GM23338 (cell line): Measurements from ENCODE around the gene CAMSAP2. TPM values are rescaled to one million over a fixed set of nuclear protein-coding genes. Genes with fewer than 3 reads are reported as not detected.
A peak's percentile ranks its signal among the peaks of the same experiment; 100 is the strongest.

ENCODE experiments used
- ATAC-seq: fragments of 200-7000 bp; cut with Tn5 transposase; 3 replicates; pipeline ENCODE4 v1.9.1; 2020
- DNase-seq: peaks from one replicate; pipeline ENCODE4 v3.0.0-alpha.2; 2015; ENCODE audit warnings: low spot score
- H2AFZ ChIP-seq: fragments of 200-600 bp; sonication (generic); 2 replicates; pipeline ENCODE4 v1.8.0; 2016; ENCODE audit warnings: antibody characterized with exemption, mild to moderate bottlenecking, moderate library complexity
- H3F3A ChIP-seq: fragments of 200-600 bp; sonication (generic); replicated peaks from 2 replicates; pipeline ENCODE4 v1.8.0; 2017; ENCODE audit warnings: antibody characterized with exemption, mixed run types, low read depth
- H3K27ac ChIP-seq: fragments of 200-600 bp; sonication (generic); 2 replicates; pipeline ENCODE4 v1.6.1; 2016; ENCODE audit warnings: low read depth
- H3K27me3 ChIP-seq: fragments of 200-600 bp; sonication (generic); 2 replicates; pipeline ENCODE4 v1.8.0; 2016; ENCODE audit warnings: mild to moderate bottlenecking, mixed run types, moderate library complexity; ENCODE audit not compliant: insufficient read depth
- H3K36me3 ChIP-seq: fragments of 200-600 bp; sonication (generic); 2 replicates; pipeline ENCODE4 v1.8.0; 2016; ENCODE audit warnings: mild to moderate bottlenecking; ENCODE audit not compliant: insufficient read depth
- H3K4me1 ChIP-seq: fragments of 200-600 bp; sonication (generic); 2 replicates; pipeline ENCODE4 v1.8.0; 2016; ENCODE audit warnings: mild to moderate bottlenecking, moderate library complexity; ENCODE audit not compliant: insufficient read depth
- H3K4me2 ChIP-seq: fragments of 200-600 bp; sonication (generic); 2 replicates; pipeline ENCODE4 v1.7.1; 2017; ENCODE audit warnings: mixed run types
- H3K4me3 ChIP-seq: fragments of 200-600 bp; sonication (generic); 2 replicates; pipeline ENCODE4 v1.6.1; 2016; ENCODE audit warnings: mixed run types
- H3K79me2 ChIP-seq: fragments of 200-600 bp; sonication (generic); replicated peaks from 2 replicates; pipeline ENCODE4 v1.8.0; 2017; ENCODE audit warnings: mild to moderate bottlenecking; ENCODE audit not compliant: insufficient read depth
- H3K9me2 ChIP-seq: fragments of 200-600 bp; sonication (generic); 2 replicates; pipeline ENCODE4 v1.8.0; 2017; ENCODE audit not compliant: insufficient read depth
- H4K20me1 ChIP-seq: fragments of 200-600 bp; sonication (generic); replicated peaks from 2 replicates; pipeline ENCODE4 v1.8.0; 2017; ENCODE audit warnings: mild to moderate bottlenecking; ENCODE audit not compliant: insufficient read depth
- H3K27ac Mint-ChIP-seq: 2 replicates; pipeline ENCODE4 v1.8.0; 2020; ENCODE audit warnings: inconsistent platforms, mild to moderate bottlenecking, moderate library complexity, mixed read lengths
- H3K27me3 Mint-ChIP-seq: 3 replicates; pipeline ENCODE4 v1.8.0; 2022; ENCODE audit warnings: low read depth, mild to moderate bottlenecking, moderate library complexity, mixed read lengths, inconsistent platforms; ENCODE audit not compliant: insufficient read depth, poor library complexity
- H3K36me3 Mint-ChIP-seq: 3 replicates; pipeline ENCODE4 v1.8.0; 2021; ENCODE audit warnings: low read depth, mild to moderate bottlenecking, inconsistent platforms, moderate library complexity, mixed read lengths
- H3K4me1 Mint-ChIP-seq: 3 replicates; pipeline ENCODE4 v1.8.0; 2020; ENCODE audit warnings: mild to moderate bottlenecking, inconsistent platforms, mixed read lengths
- H3K4me3 Mint-ChIP-seq: 3 replicates; pipeline ENCODE4 v1.8.0; 2021; ENCODE audit warnings: moderate library complexity, mild to moderate bottlenecking, inconsistent platforms, mixed read lengths
- H3K9me3 Mint-ChIP-seq: 3 replicates; pipeline ENCODE4 v1.8.0; 2020; ENCODE audit warnings: moderate library complexity, mild to moderate bottlenecking, inconsistent platforms, mixed read lengths
- CREB1 ChIP-seq: fragments of 250-450 bp; sonication (Bioruptor Pico); IDR thresholded peaks from 2 replicates; pipeline ENCODE4 v1.5.0; 2020; ENCODE audit warnings: low read depth, mild to moderate bottlenecking, moderate library complexity
- CTCF ChIP-seq, 2 experiments: fragments of 200-600 bp in 1 of 2; sonication (generic) in 1 of 2; conservative IDR thresholded peaks; 2 replicates each; pipeline versions ENCODE4 v1.5.1 to v1.6.1; 2016 to 2017; ENCODE audit warnings: antibody characterized with exemption in 2 of 2, low read depth in 2 of 2, mild to moderate bottlenecking in 2 of 2, moderate library complexity in 1 of 2
- EZH2 ChIP-seq: fragments of 200-600 bp; sonication (generic); IDR thresholded peaks from one replicate; pipeline ENCODE4 v1.8.0; 2017; ENCODE audit warnings: antibody characterized with exemption, mild to moderate bottlenecking, low read depth; ENCODE audit not compliant: unreplicated experiment
- EZH2phosphoT487 ChIP-seq: fragments of 200-600 bp; sonication (generic); IDR thresholded peaks from one replicate; pipeline ENCODE4 v1.8.1; 2018; ENCODE audit warnings: antibody characterized with exemption; ENCODE audit not compliant: unreplicated experiment
- NANOG ChIP-seq: IDR thresholded peaks from 2 replicates; pipeline ENCODE4 v1.6.1; 2016; ENCODE audit warnings: antibody characterized with exemption, borderline replicate concordance
- POLR2AphosphoS5 ChIP-seq: IDR thresholded peaks from 2 replicates; pipeline ENCODE4 v1.6.1; 2016; ENCODE audit warnings: antibody characterized with exemption, low read depth
- REST ChIP-seq: IDR thresholded peaks from one replicate; pipeline ENCODE4 v1.6.1; 2018; ENCODE audit warnings: antibody characterized with exemption; ENCODE audit not compliant: unreplicated experiment
- STAT1 ChIP-seq: IDR thresholded peaks from one replicate; pipeline ENCODE4 v1.6.1; 2016; ENCODE audit warnings: antibody characterized with exemption; ENCODE audit not compliant: unreplicated experiment
- ZNF114 ChIP-seq: fragments of 250-450 bp; sonication (Bioruptor Pico); IDR thresholded peaks from 2 replicates; pipeline ENCODE4 v1.5.0; 2020; ENCODE audit warnings: mild to moderate bottlenecking, moderate library complexity
- ZNF331 ChIP-seq: fragments of 250-450 bp; sonication (Bioruptor Pico); IDR thresholded peaks from 2 replicates; pipeline ENCODE4 v1.5.0; 2020; ENCODE audit warnings: low read depth, mild to moderate bottlenecking, moderate library complexity
- ZNF462 ChIP-seq: fragments of 250-450 bp; sonication (Bioruptor Pico); IDR thresholded peaks from 2 replicates; pipeline ENCODE4 v1.5.0; 2020; ENCODE audit warnings: mild to moderate bottlenecking, moderate library complexity
- polyA plus RNA-seq: library from polyadenylated mRNA; unstranded; fragments of >200 nt; fragmentation: Nextera tagmentation; extraction: Ambion mirVana; gene quantifications from 2 replicates; pipeline ENCODE4 v1.2.1, GENCODE V29; 2016
- total RNA-seq: library from RNA; depleted of rRNA; stranded (reverse); fragments of >200 nt; shearing (Covaris generic); gene quantifications from 2 replicates; pipeline ENCODE4 v1.2.3, GENCODE V29; 2014

Gene CAMSAP2
- total and polyA plus RNA-seq, 2 experiments from 2014 or later = 9.1 to 21.3 TPM

- H3K36me3 ChIP-seq = no peaks in the 10 kb centered on the region
- peaks cover 9% of the 10 kb centered on the region for H3K27me3 Mint-ChIP-seq
- H3K4me2 ChIP-seq = no peak overlapping the region
- no peak overlapping the region for H3K27ac Mint-ChIP-seq
- H2AFZ ChIP-seq = peak overlapping the region; percentile 90
- peak overlapping the region; percentile 7; the same call in 1 of the 2 replicates for H3K4me3 ChIP-seq
- no peaks in the 10 kb centered on the region for H3K79me2 ChIP-seq
- peaks cover 18% of the 10 kb centered on the region; the same call in 1 of the 2 replicates for H3K27me3 ChIP-seq
- H3K36me3 Mint-ChIP-seq = no peaks in the 10 kb centered on the region; the same call in 2 of the 3 replicates
- no peak for TF ChIP-seq ZNF462 (CRISPR knock-in tag)
- TF ChIP-seq STAT1 = no peak
- TF ChIP-seq NANOG = no peak
- TF ChIP-seq EZH2 = no peak
- TF ChIP-seq CREB1 (CRISPR knock-in tag) = no peak
- TF ChIP-seq ZNF114 (CRISPR knock-in tag) = no peak
- no peak for TF ChIP-seq ZNF331 (CRISPR knock-in tag)
- no peak for TF ChIP-seq REST
- no peak for TF ChIP-seq CTCF (conservative IDR thresholded peaks at IDR 0.05; ENCODE audit: low read depth in 2 of 2)
- no peak for TF ChIP-seq EZH2phosphoT487
- no peak for TF ChIP-seq POLR2AphosphoS5
- H3K4me1 Mint-ChIP-seq = peaks cover 20% of the 10 kb centered on the region
- H4K20me1 ChIP-seq = no peaks in the 10 kb centered on the region
- 0 out of 2 replicates have a peak, but pooled peaks cover 2% of the 10 kb centered on the region for H3F3A ChIP-seq
- H3K4me1 ChIP-seq = peaks cover 5% of the 10 kb centered on the region
- no peak overlapping the region for H3K27ac ChIP-seq
- no peaks in the 10 kb centered on the region for H3K9me2 ChIP-seq
- no peaks in the 10 kb centered on the region for H3K9me3 Mint-ChIP-seq
- ATAC-seq = peak; percentile 41
- no peak overlapping the region for H3K4me3 Mint-ChIP-seq
- peak; percentile 54 for DNase-seq
These were observed 134.5 kb downstream of the CAMSAP2 start for GRCh38 chr1:200873116-200873670.
